PC-9 (cell line): ENCODE results near the gene PLCH2.

Experiments used
- EZH2 ChIP-seq: fragments of 200-600 bp; sonication (generic); IDR thresholded peaks from 2 replicates; pipeline ENCODE4 v1.8.0; 2017; ENCODE audit warnings: antibody characterized with exemption, low read depth
- TF ChIP-seq, protein P1 (sequence below): fragments of 200-600 bp; sonication (generic); conservative IDR thresholded peaks from 2 replicates; pipeline ENCODE4 v1.6.1; 2017; ENCODE audit warnings: mixed run types, antibody characterized with exemption, mild to moderate bottlenecking, moderate library complexity

DNA sequence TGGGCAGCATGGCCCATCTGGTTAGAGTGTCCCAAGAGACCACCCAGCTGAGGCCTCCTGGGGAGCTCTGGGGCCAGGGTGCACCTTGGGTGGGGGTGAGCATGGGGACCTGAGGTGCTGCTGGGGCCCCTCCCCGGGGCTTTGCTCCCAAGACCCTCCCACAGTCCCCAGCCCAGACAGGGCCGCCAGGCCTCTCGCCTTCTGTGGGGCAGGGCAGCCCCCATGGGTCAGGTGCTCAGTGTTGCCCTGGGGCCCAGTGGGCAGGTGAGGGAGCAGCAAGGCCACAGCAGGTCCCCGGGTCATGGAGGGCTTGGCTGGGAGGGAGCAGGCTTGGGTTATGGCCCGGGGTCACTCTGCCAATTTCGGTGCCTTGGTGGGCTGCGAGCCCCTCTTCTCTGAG, 39.2 kb upstream of the PLCH2 start:
- TF ChIP-seq EZH2: no peak
- TF ChIP-seq, protein P1, sequence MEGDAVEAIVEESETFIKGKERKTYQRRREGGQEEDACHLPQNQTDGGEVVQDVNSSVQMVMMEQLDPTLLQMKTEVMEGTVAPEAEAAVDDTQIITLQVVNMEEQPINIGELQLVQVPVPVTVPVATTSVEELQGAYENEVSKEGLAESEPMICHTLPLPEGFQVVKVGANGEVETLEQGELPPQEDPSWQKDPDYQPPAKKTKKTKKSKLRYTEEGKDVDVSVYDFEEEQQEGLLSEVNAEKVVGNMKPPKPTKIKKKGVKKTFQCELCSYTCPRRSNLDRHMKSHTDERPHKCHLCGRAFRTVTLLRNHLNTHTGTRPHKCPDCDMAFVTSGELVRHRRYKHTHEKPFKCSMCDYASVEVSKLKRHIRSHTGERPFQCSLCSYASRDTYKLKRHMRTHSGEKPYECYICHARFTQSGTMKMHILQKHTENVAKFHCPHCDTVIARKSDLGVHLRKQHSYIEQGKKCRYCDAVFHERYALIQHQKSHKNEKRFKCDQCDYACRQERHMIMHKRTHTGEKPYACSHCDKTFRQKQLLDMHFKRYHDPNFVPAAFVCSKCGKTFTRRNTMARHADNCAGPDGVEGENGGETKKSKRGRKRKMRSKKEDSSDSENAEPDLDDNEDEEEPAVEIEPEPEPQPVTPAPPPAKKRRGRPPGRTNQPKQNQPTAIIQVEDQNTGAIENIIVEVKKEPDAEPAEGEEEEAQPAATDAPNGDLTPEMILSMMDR: no peak
